Chondrocyte (in vitro differentiated cells): ENCODE data around the gene PRKAG1. TPM values are rescaled to one million over a fixed set of nuclear protein-coding genes. Genes with fewer than 3 reads are reported as not detected.
A peak's percentile ranks its signal among the peaks of the same experiment; 100 is the strongest.

Experiments
- DNase-seq: peaks from one replicate; pipeline ENCODE4 v3.0.0; 2021; ENCODE audit warnings: mixed read lengths, low spot score
- H3K27ac Mint-ChIP-seq: one replicate; pipeline ENCODE4 v1.8.0; 2021; ENCODE audit warnings: mild to moderate bottlenecking, moderate library complexity, mixed read lengths; ENCODE audit not compliant: unreplicated experiment
- H3K27me3 Mint-ChIP-seq: 2 replicates; pipeline ENCODE4 v1.8.0; 2021; ENCODE audit warnings: low read depth, mixed read lengths
- H3K36me3 Mint-ChIP-seq: 2 replicates; pipeline ENCODE4 v1.8.0; 2021; ENCODE audit warnings: low read depth, mixed read lengths
- H3K4me1 Mint-ChIP-seq: 2 replicates; pipeline ENCODE4 v1.8.0; 2021; ENCODE audit warnings: low read depth, mild to moderate bottlenecking, mixed read lengths
- H3K4me3 Mint-ChIP-seq: one replicate; pipeline ENCODE4 v1.8.0; 2021; ENCODE audit warnings: mild to moderate bottlenecking, moderate library complexity, mixed read lengths; ENCODE audit not compliant: unreplicated experiment
- H3K9me3 Mint-ChIP-seq: 2 replicates; pipeline ENCODE4 v1.8.0; 2021; ENCODE audit warnings: low read depth, mixed read lengths
- CTCF ChIP-seq: fragments of 200-600 bp; sonication (generic); IDR thresholded peaks from 2 replicates; pipeline ENCODE4 v1.5.0; 2021; ENCODE audit warnings: antibody characterized with exemption, mild to moderate bottlenecking, moderate library complexity
- total RNA-seq: library from RNA; stranded (reverse); gene quantifications from 3 replicates; pipeline ENCODE4 v1.2.1, GENCODE V29; 2021

The PRKAG1 gene
- total RNA-seq, 1 donor from 2014 or later, result 61.7 TPM

DNA sequence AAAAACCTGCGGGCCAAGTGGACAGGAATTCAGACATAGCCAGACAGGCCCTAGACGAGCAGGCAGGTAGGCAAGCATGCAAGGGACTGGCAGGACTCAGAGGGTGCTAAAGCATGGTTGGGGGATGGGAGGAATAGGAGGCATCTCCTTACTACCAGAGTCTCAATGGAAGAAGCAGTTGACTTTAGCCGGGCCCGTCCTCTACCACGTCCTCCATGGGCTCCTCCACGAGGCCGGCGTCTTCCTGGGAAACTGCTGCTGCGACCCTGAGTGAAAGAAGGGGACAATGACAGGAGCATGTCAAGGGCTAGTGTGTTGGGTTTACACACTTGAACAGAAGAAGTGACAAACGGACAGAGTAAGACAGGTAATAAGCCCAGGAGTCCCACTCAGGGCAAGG is 30.4 kb upstream of the PRKAG1 start:
- Mint-ChIP-seq H3K36me3 (peaks cover 63% of the 10 kb centered on the region), H3K27ac (no peak overlapping the region), H3K4me1 (peaks cover 15% of the 10 kb centered on the region), H3K27me3 (no peaks in the 10 kb centered on the region), H3K9me3 (no peaks in the 10 kb centered on the region), H3K4me3 (no peak overlapping the region)
- no peak for DNase-seq
- TF ChIP-seq CTCF, result no peak

DNA sequence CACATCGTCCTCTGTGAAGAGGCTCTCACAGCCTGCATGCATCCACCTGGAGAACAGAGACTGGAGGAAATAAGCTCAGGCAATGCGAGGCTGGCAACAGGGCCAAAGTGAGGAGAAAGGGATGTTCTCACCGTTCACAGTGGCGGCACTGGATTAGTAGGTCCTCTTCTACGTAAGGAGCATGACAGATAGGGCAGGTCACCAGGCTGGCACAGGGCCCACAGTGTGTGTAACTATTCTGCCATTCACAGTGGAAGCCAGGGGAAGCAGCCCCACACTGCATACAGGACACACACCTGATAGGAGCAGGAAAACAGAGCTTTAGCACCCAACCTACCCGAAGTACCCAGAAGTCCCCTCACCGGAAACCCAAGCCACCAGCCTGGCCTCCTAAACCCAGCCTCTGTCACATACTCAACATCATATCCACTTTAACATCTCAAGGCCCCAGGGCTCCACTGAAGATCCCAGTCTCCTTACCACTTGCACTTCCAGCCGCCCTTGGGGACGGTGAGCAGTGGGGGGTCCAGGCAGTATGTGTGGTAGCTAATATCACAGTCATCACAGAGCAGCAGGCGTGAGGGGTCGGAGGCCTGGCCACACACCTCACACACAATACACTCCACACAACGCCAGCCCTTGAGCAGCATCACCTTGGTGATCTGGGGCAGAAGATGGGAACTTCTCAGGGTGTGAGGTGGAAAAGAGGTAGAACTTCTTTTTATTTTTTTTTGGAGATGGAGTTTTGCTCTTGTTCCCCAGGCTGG is 27.7 kb upstream of the PRKAG1 start:
- Mint-ChIP-seq H3K27me3 (no peaks in the 10 kb centered on the region), H3K36me3 (peaks cover 62% of the 10 kb centered on the region), H3K9me3 (no peaks in the 10 kb centered on the region), H3K4me1 (peaks cover 15% of the 10 kb centered on the region), H3K27ac (no peak overlapping the region), H3K4me3 (no peak overlapping the region)
- DNase-seq, result peak; percentile 52
- no peak for TF ChIP-seq CTCF

DNA sequence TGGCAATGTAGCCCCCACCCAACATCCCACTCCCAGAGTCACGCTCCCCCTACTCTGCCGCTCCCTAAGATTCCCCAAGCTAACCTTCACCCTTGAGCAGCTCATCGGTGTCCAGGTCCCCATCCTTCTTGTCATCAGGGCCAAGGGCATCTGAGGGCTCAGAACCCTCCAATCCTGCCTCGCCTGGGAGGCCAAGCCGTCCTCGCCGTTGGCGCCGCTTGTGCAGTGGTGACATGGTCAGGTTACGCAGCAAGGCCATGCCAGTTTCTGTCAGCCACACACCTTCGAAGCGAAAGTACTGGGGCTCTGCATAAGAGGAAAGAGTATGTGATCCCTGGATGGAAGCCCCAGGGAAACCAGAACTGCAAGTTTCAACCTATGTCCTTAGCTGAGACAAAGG is 26.1 kb upstream of the PRKAG1 start:
- Mint-ChIP-seq H3K9me3 (no peaks in the 10 kb centered on the region), H3K4me1 (peaks cover 3% of the 10 kb centered on the region), H3K27ac (no peak overlapping the region), H3K4me3 (no peak overlapping the region), H3K36me3 (peaks cover 58% of the 10 kb centered on the region), H3K27me3 (no peaks in the 10 kb centered on the region)
- DNase-seq, result no peak
- TF ChIP-seq CTCF, result no peak

DNA sequence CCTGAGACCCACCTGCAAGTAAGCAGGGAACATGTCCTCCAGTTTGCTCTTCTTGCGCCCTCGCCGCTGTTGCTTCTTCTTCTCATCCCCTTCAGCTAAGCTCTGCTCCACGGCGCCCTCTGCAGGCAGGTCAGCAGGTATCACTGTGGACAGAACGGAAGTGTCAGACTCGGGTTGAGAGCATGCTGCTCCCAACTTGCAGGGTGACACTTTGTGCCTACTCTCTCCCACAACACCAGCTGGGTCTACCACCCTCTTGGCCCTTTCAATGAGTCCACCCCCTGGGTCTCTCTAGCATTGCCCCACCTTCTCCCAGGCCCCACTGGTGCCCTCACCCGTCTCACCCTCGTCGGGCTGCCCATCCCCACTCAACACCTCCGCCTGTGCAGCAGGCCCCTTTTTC is 25.3 kb upstream of the PRKAG1 start:
- H3K27me3 Mint-ChIP-seq, result no peaks in the 10 kb centered on the region
- peak; percentile 78 for TF ChIP-seq CTCF
- no peak overlapping the region for H3K27ac Mint-ChIP-seq
- peaks cover 57% of the 10 kb centered on the region for H3K36me3 Mint-ChIP-seq
- no peaks in the 10 kb centered on the region for H3K9me3 Mint-ChIP-seq
- no peaks in the 10 kb centered on the region for H3K4me1 Mint-ChIP-seq
- no peak overlapping the region for H3K4me3 Mint-ChIP-seq
- peak; percentile 92 for DNase-seq

DNA sequence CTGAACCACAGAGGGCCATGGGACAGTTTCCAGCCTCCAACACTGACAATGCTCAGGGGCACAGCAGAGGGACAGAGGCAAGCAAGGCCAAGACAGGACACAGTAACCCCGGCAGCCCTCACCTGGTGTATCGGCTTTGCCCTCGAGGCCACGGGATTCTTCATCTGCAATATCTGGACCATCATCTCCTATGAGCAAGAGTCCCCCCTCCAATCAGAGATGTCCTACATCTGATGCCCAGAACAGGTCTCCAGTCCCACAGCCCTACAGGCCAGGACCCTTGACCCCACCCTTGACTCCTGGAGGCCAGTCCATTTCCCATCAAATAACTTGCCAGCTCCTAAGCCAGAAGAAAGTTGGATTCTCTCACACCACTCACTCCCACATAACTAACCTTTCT is 24.7 kb upstream of the PRKAG1 start:
- H3K9me3 Mint-ChIP-seq, result no peaks in the 10 kb centered on the region
- H3K27me3 Mint-ChIP-seq, result no peaks in the 10 kb centered on the region
- no peak for TF ChIP-seq CTCF
- no peak for DNase-seq
- H3K36me3 Mint-ChIP-seq, result peaks cover 56% of the 10 kb centered on the region
- H3K4me3 Mint-ChIP-seq, result no peak overlapping the region
- H3K4me1 Mint-ChIP-seq, result no peaks in the 10 kb centered on the region
- no peak overlapping the region for H3K27ac Mint-ChIP-seq
